ENCODE results near the gene SLC34A1. TPM values are rescaled to one million over a fixed set of nuclear protein-coding genes. Genes with fewer than 3 reads are reported as not detected.

SLC34A1 gene
- total and polyA plus RNA-seq, 2 of the 13 experiments (the other 11 are each of a cell fraction or from before 2014, with no cell fraction given), result 0.03 to 0.20 TPM

DNA sequence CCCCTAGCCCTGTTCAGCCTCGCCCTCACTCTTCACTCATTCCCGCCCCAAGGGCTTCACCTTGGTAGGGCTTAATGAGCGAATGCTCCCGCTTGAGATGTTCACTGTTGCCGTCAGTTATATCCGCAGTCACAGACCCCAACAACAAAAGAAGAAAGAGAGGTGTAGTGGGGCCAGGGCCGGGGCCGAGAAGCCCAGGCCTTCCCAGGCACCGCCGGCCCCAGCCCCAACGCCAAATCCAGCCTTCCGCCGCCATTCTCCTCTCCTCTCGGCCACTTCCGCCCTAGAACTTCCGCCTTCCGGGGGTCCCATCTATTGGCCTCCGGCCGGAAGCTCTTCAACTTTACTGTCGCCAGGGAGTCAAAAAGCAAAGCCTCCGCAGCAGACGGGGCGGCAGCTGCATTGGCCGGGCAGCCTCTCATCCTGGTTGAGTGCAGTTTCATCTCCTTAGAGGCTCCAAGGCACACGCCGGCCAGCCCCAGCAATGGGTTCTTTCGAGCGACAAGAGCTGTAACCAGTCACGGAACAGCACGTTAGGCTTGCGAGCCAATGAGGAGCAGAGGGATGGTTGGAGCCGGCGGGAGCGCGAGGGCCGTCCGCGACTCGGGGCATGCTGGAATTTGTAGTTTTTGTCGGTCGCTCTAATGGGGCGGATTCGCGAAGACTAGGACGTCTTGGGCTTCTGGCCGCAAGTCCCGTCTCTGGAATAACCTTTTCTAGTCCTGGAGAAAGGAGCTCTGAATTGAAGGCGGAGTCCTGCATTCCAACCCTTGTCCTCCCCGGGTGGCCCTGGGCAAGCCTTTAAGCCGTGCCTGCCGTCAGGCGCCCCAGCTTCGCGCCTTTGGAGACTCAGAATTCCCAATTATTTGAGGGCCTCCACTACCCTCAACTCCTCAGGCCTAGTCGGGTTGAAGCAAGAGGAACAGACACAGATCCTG is 32.6 kb upstream of the SLC34A1 start, which contains the start of gene LMAN2 (continued):
- TF ChIP-seq ZNF407 (CRISPR knock-in tag; IDR thresholded peaks at IDR 0.05; ENCODE audit: not compliant biosample characterization) (no peak), RARG (CRISPR knock-in tag; IDR thresholded peaks at IDR 0.05; ENCODE audit: low read depth) (no peak), E2F1 (CRISPR knock-in tag; IDR thresholded peaks at IDR 0.05) (peak; percentile 92), KDM5B (CRISPR knock-in tag; IDR thresholded peaks at IDR 0.05; ENCODE audit: borderline replicate concordance) (no peak), ZSCAN9 (CRISPR knock-in tag; IDR thresholded peaks at IDR 0.05; ENCODE audit: borderline replicate concordance) (no peak; the same call in 1 of the 2 replicates), JDP2 (CRISPR knock-in tag; IDR thresholded peaks at IDR 0.05; ENCODE audit: borderline replicate concordance) (no peak), BATF2 (CRISPR knock-in tag; IDR thresholded peaks at IDR 0.05) (no peak), IRF2 (CRISPR knock-in tag; IDR thresholded peaks at IDR 0.05) (peak; percentile 88), EED (CRISPR knock-in tag; IDR thresholded peaks at IDR 0.05) (no peak; the same call in 1 of the 2 replicates), ZNF629 (CRISPR knock-in tag; conservative IDR thresholded peaks at IDR 0.05) (peak; percentile 17), SNAPC2 (CRISPR knock-in tag; IDR thresholded peaks at IDR 0.05) (no peak), ELF3 (CRISPR knock-in tag; IDR thresholded peaks at IDR 0.05) (peak; percentile 60; the same call in 1 of the 2 replicates), NPAS2 (CRISPR knock-in tag; IDR thresholded peaks at IDR 0.05; ENCODE audit: borderline replicate concordance) (no peak), ARNTL (CRISPR knock-in tag; IDR thresholded peaks at IDR 0.05) (no peak)
- TF ChIP-seq, protein P1, sequence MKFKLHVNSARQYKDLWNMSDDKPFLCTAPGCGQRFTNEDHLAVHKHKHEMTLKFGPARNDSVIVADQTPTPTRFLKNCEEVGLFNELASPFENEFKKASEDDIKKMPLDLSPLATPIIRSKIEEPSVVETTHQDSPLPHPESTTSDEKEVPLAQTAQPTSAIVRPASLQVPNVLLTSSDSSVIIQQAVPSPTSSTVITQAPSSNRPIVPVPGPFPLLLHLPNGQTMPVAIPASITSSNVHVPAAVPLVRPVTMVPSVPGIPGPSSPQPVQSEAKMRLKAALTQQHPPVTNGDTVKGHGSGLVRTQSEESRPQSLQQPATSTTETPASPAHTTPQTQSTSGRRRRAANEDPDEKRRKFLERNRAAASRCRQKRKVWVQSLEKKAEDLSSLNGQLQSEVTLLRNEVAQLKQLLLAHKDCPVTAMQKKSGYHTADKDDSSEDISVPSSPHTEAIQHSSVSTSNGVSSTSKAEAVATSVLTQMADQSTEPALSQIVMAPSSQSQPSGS (CRISPR knock-in tag; IDR thresholded peaks at IDR 0.05), result peak; percentile 25; the same call in 1 of the 2 replicates
- TF ChIP-seq, protein P2, sequence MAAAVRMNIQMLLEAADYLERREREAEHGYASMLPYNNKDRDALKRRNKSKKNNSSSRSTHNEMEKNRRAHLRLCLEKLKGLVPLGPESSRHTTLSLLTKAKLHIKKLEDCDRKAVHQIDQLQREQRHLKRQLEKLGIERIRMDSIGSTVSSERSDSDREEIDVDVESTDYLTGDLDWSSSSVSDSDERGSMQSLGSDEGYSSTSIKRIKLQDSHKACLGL (CRISPR knock-in tag; IDR thresholded peaks at IDR 0.05), result no peak
